Neural cell (in vitro differentiated cells): ENCODE results near the gene SOWAHD. TPM values are rescaled to one million over a fixed set of nuclear protein-coding genes. Genes with fewer than 3 reads are reported as not detected.

Experiments
- H2AFZ ChIP-seq: fragments of 200-600, 300-800 bp; sonication (generic), shearing (Covaris generic); 2 replicates; pipeline ENCODE4 v1.6.0; 2014; ENCODE audit warnings: low read depth, mild to moderate bottlenecking, antibody characterized with exemption, low read length, moderate library complexity
- H3F3A ChIP-seq: fragments of 200-600 bp; shearing (Covaris generic); 2 replicates; pipeline ENCODE4 v1.6.1; 2016; ENCODE audit warnings: mild to moderate bottlenecking, moderate library complexity, mixed read lengths, antibody characterized with exemption, low read length; ENCODE audit not compliant: insufficient read depth, poor library complexity, severe bottlenecking
- H3K27ac ChIP-seq: fragments of 200-600, 300-800 bp; sonication (generic), shearing (Covaris generic); 2 replicates; pipeline ENCODE4 v1.5.1; 2014; ENCODE audit warnings: mild to moderate bottlenecking, low read length, moderate library complexity
- H3K27me3 ChIP-seq: fragments of 300-800, 200-600 bp; sonication (generic), shearing (Covaris generic); 2 replicates; pipeline ENCODE4 v1.6.0; 2014; ENCODE audit warnings: mild to moderate bottlenecking, low read depth, low read length, moderate library complexity; ENCODE audit not compliant: insufficient read depth
- H3K36me3 ChIP-seq: fragments of 300-800, 200-600 bp; sonication (generic), shearing (Covaris generic); 2 replicates; pipeline ENCODE4 v1.5.1; 2014; ENCODE audit warnings: mild to moderate bottlenecking, antibody characterized with exemption, low read length, moderate library complexity; ENCODE audit not compliant: insufficient read depth
- H3K4me2 ChIP-seq: fragments of 300-800, 200-600 bp; sonication (generic), shearing (Covaris generic); 2 replicates; pipeline ENCODE4 v1.6.0; 2014; ENCODE audit warnings: mild to moderate bottlenecking, low read length
- H3K4me3 ChIP-seq: fragments of 300-800, 200-600 bp; sonication (generic), shearing (Covaris generic); 2 replicates; pipeline ENCODE4 v1.5.1; 2014; ENCODE audit warnings: mild to moderate bottlenecking, low read length, moderate library complexity
- H3K79me2 ChIP-seq: fragments of 200-600 bp; shearing (Covaris generic); replicated peaks from 2 replicates; pipeline ENCODE4 v1.6.0; 2014; ENCODE audit warnings: mild to moderate bottlenecking, low read length, moderate library complexity; ENCODE audit not compliant: insufficient read depth
- H3K9ac ChIP-seq: fragments of 300-800, 200-600 bp; sonication (generic), shearing (Covaris generic); 2 replicates; pipeline ENCODE4 v1.6.1; 2016; ENCODE audit warnings: mild to moderate bottlenecking, low read length, mixed read lengths
- H3K9me2 ChIP-seq: fragments of 200-600 bp; shearing (Covaris generic); 2 replicates; pipeline ENCODE4 v1.6.1; 2016; ENCODE audit warnings: mild to moderate bottlenecking, low read length, mixed read lengths; ENCODE audit not compliant: insufficient read depth
- H3K9me3 ChIP-seq: fragments of 200-600, 300-800 bp; sonication (generic), shearing (Covaris generic); 2 replicates; pipeline ENCODE4 v1.6.1; 2016; ENCODE audit warnings: mild to moderate bottlenecking, mixed run types, low read length, moderate library complexity, mixed read lengths
- H4K20me1 ChIP-seq: fragments of 200-600 bp; shearing (Covaris generic); 2 replicates; pipeline ENCODE4 v1.6.1; 2016; ENCODE audit warnings: mild to moderate bottlenecking, mixed run types; ENCODE audit not compliant: insufficient read depth
- EP300 ChIP-seq: fragments of 450-650 bp; conservative IDR thresholded peaks from 2 replicates; pipeline ENCODE4 v1.6.1; 2014; ENCODE audit warnings: antibody characterized with exemption, mild to moderate bottlenecking, moderate library complexity; ENCODE audit not compliant: poor library complexity, severe bottlenecking
- EZH2 ChIP-seq: fragments of 200-600, 300-800 bp; shearing (Covaris generic), sonication (generic); IDR thresholded peaks from 2 replicates; pipeline ENCODE4 v1.6.1; 2014; ENCODE audit warnings: antibody characterized with exemption, low read length, borderline replicate concordance, mild to moderate bottlenecking; ENCODE audit not compliant: insufficient read depth, poor library complexity, severe bottlenecking
- POLR2AphosphoS5 ChIP-seq: IDR thresholded peaks from 2 replicates; pipeline ENCODE4 v1.6.1; 2012
- RAD21 ChIP-seq: fragments of 450-650 bp; conservative IDR thresholded peaks from 2 replicates; pipeline ENCODE4 v1.6.1; 2014; ENCODE audit warnings: antibody characterized with exemption, mild to moderate bottlenecking, moderate library complexity
- SMC3 ChIP-seq: fragments of 450-650 bp; conservative IDR thresholded peaks from 2 replicates; pipeline ENCODE4 v1.6.1; 2014; ENCODE audit warnings: antibody characterized with exemption, mild to moderate bottlenecking, moderate library complexity; ENCODE audit not compliant: poor library complexity
- TAF1 ChIP-seq: IDR thresholded peaks from 2 replicates; pipeline ENCODE4 v1.6.1; 2012; ENCODE audit warnings: low read depth
- polyA plus RNA-seq: library from polyadenylated mRNA; depleted of rRNA; stranded (reverse); fragments of >200 nt; gene quantifications from 2 replicates; pipeline ENCODE4 v1.2.3, GENCODE V29; 2014
- small RNA-seq, 3 experiments: library from RNA; depleted of rRNA; stranded (forward); fragments of <200 nt; gene quantifications; one replicate each; pipeline ENCODE3, GENCODE V24; 2012
- TF ChIP-seq, protein P1 (sequence below): fragments of 450-650 bp; IDR thresholded peaks from 2 replicates; pipeline ENCODE4 v1.5.1; 2014; ENCODE audit warnings: antibody characterized with exemption, mild to moderate bottlenecking, moderate library complexity; ENCODE audit not compliant: poor library complexity, severe bottlenecking
- TF ChIP-seq, protein P2 (sequence below): IDR thresholded peaks from 2 replicates; pipeline ENCODE4 v1.6.1; 2012; ENCODE audit warnings: borderline replicate concordance

SOWAHD gene
- polyA plus RNA-seq, 1 donor from 2014 or later, result not detected

DNA sequence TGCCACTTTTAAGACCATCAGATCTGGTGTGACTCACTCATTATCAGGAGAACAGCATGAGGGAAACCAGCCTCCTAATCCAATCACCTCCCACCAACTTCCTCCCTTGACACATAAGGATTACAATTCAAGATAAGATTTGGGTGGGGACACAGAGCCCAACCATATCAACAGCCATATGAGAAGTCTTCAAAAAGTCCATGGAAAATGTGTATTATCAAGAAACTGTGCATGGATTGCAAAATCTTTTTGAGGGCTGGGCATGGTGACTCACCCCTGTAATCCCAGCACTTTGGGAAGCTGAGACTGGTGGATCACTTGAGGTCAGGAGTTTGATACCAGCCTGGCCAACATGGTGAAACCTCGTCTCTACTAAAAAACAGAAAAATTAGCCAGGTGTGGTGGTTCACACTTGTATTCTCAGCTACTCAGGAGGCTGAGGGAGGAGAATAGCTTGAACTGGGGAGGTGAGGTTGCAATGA, 50.8 kb downstream of the SOWAHD start:
- TF ChIP-seq RAD21, result no peak
- TF ChIP-seq, protein P1, sequence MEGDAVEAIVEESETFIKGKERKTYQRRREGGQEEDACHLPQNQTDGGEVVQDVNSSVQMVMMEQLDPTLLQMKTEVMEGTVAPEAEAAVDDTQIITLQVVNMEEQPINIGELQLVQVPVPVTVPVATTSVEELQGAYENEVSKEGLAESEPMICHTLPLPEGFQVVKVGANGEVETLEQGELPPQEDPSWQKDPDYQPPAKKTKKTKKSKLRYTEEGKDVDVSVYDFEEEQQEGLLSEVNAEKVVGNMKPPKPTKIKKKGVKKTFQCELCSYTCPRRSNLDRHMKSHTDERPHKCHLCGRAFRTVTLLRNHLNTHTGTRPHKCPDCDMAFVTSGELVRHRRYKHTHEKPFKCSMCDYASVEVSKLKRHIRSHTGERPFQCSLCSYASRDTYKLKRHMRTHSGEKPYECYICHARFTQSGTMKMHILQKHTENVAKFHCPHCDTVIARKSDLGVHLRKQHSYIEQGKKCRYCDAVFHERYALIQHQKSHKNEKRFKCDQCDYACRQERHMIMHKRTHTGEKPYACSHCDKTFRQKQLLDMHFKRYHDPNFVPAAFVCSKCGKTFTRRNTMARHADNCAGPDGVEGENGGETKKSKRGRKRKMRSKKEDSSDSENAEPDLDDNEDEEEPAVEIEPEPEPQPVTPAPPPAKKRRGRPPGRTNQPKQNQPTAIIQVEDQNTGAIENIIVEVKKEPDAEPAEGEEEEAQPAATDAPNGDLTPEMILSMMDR, result no peak
- no peak for TF ChIP-seq POLR2AphosphoS5
- no peak for TF ChIP-seq TAF1
- no peak for TF ChIP-seq SMC3
- TF ChIP-seq EZH2, result no peak
- TF ChIP-seq, protein P2, sequence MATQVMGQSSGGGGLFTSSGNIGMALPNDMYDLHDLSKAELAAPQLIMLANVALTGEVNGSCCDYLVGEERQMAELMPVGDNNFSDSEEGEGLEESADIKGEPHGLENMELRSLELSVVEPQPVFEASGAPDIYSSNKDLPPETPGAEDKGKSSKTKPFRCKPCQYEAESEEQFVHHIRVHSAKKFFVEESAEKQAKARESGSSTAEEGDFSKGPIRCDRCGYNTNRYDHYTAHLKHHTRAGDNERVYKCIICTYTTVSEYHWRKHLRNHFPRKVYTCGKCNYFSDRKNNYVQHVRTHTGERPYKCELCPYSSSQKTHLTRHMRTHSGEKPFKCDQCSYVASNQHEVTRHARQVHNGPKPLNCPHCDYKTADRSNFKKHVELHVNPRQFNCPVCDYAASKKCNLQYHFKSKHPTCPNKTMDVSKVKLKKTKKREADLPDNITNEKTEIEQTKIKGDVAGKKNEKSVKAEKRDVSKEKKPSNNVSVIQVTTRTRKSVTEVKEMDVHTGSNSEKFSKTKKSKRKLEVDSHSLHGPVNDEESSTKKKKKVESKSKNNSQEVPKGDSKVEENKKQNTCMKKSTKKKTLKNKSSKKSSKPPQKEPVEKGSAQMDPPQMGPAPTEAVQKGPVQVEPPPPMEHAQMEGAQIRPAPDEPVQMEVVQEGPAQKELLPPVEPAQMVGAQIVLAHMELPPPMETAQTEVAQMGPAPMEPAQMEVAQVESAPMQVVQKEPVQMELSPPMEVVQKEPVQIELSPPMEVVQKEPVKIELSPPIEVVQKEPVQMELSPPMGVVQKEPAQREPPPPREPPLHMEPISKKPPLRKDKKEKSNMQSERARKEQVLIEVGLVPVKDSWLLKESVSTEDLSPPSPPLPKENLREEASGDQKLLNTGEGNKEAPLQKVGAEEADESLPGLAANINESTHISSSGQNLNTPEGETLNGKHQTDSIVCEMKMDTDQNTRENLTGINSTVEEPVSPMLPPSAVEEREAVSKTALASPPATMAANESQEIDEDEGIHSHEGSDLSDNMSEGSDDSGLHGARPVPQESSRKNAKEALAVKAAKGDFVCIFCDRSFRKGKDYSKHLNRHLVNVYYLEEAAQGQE, result no peak
- no peak for TF ChIP-seq EP300
- H3K27me3 ChIP-seq, result no peaks in the 10 kb centered on the region
- H3K9me2 ChIP-seq, result no peaks in the 10 kb centered on the region
- H3K79me2 ChIP-seq, result no peaks in the 10 kb centered on the region
- H2AFZ ChIP-seq, result no peak overlapping the region
- H3K27ac ChIP-seq, result no peak overlapping the region
- H3K4me3 ChIP-seq, result no peak overlapping the region
- no peaks in the 10 kb centered on the region for H3F3A ChIP-seq
- no peak overlapping the region for H3K9ac ChIP-seq
- H3K36me3 ChIP-seq, result no peaks in the 10 kb centered on the region
- no peaks in the 10 kb centered on the region for H3K9me3 ChIP-seq
- H3K4me2 ChIP-seq, result no peak overlapping the region
- H4K20me1 ChIP-seq, result no peaks in the 10 kb centered on the region

Small RNA genes lying within 50 kb of the gene (small RNA-seq; reads per million reads assigned to genes)
- gene SNORA69, result 0 to 0.03 (median 0) reads per million in 3 experiments

Other genes with a start within 250 kb of the SOWAHD start
- gene STEEP1, start 193.2 kb upstream of the SOWAHD start, polyA plus RNA-seq, result 43.8 and 63.0 TPM in 2 replicates
- gene UBE2A, start 184.0 kb upstream of the SOWAHD start, polyA plus RNA-seq, result 116 and 129 TPM in 2 replicates
- gene NKRF, start 152.2 kb upstream of the SOWAHD start, polyA plus RNA-seq, result 22.5 and 27.0 TPM in 2 replicates
- gene SEPTIN6, start 65.4 kb upstream of the SOWAHD start, polyA plus RNA-seq, result 153 and 155 TPM in 2 replicates
- 2,693 and 3,126 TPM in 2 replicates for gene RPL39, start 33.0 kb downstream of the SOWAHD start, polyA plus RNA-seq
- 20.2 and 24.8 TPM in 2 replicates for gene UPF3B, start 94.4 kb downstream of the SOWAHD start, polyA plus RNA-seq
- 19.6 and 27.2 TPM in 2 replicates for gene RNF113A, start 113.1 kb downstream of the SOWAHD start, polyA plus RNA-seq
- gene NDUFA1, start 113.2 kb downstream of the SOWAHD start, polyA plus RNA-seq, result 214 and 270 TPM in 2 replicates
- gene AKAP14, start 137.3 kb downstream of the SOWAHD start, polyA plus RNA-seq, result 4.2 TPM in 1 of 2 replicates, not detected in the other
- 4.7 and 6.3 TPM in 2 replicates for gene NKAP, start 185.2 kb downstream of the SOWAHD start, polyA plus RNA-seq